ENCODE data around the gene FAM13B. TPM values are rescaled to one million over a fixed set of nuclear protein-coding genes. Genes with fewer than 3 reads are reported as not detected.
"Not testable (repeated sequence)": the region's sequence is repeated elsewhere in the genome, so short reads cannot be mapped to it uniquely, and the experiment has no call there.

The FAM13B gene
- total RNA-seq, 1 donor from 2014 or later: 21.9 TPM

GRCh38 chr5:138000102-138000723, 32.7 kb downstream of the FAM13B start:
- intact Hi-C loops (cut with DNase I): no loop called here
- no peak for DNase-seq
- no peak for ATAC-seq (ENCODE audit: poor library complexity)

GRCh38 chr5:137997726-137998213, 35.1 kb downstream of the FAM13B start:
- ATAC-seq (ENCODE audit: poor library complexity): no peak
- no peak for DNase-seq
- intact Hi-C loops (cut with DNase I): no loop called here

- intact Hi-C loops (cut with DNase I): no loop called here
- no peak for DNase-seq
Observed at GRCh38 chr5:137995749-137996128, 37.1 kb downstream of the FAM13B start.

DNA sequence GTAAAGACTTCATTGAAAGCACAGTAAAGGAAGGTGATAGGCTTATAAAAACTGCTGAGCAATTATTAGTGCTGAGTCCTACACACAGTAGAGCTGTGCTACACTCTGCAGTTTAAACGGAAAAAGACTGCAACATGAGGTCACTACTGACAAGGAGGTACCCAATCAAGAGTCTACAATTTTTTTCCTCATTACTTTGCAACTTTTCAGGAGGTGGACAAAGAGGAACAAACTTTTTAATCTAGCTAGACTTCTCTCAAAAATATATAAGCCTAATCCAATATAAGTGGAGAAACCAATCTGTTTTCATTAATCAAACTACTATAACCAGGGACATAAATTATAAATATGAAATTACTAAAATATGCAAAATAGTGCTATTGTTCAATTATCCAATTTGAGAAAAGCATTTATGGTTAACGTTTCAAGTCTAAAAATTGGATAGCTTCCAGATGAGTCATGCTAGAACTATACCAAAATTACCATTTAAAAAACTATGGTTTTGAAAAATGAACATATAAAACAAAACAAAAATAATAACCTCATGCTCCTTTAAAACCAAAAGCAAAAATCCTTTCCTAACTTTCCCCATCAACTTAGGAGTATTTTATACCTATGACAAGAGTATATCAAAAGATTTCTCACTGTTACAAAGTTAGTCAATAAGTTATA, 37.7 kb downstream of the FAM13B start:
- ATAC-seq (ENCODE audit: poor library complexity) (peak; percentile 66), DNase-seq (no peak)
- intact Hi-C loops (cut with DNase I): no loop called here

More at GRCh38 chr5:137995749-137996128, 37.1 kb downstream of the FAM13B start:
- ATAC-seq (ENCODE audit: poor library complexity): no peak

DNA sequence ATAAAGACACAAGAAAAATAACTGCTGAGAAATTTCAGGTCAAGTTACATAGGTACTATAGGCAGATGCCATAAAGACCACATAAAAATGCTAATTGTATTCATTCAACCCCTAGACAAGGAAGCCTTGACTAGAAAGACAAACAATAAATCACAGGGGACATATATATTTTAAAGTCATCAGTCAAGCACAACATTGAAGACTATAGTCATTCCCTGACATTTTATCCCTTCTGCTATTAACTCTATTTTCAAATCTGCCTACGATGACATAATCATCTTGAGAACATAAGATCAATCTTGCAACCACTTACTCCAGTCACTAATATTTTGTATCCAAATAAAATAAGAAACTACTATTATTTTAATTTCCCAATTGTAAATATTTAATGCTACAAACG, 38.3 kb downstream of the FAM13B start:
- intact Hi-C loops (cut with DNase I): no loop called here
- DNase-seq: no peak
- no peak for ATAC-seq (ENCODE audit: poor library complexity)

DNA sequence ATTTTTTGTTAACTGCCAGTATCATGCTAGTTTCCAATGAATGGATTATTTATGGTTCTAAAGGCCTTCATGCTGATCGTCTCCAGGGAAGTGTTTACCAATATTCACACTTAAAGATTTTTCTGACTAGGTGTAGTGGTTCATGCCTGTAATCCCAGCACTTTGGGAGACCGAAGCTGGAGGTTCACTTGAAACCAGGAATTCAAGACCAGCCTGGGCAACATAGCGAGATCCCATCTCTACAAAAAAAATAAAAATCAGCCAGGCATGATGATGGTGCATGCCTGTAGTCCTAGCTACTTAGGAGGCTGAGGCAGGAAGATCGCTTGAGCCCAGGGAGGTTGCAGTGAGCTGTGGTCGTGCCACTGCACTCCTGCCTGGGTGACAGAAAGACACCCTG, 43.5 kb downstream of the FAM13B start:
- intact Hi-C loops (cut with DNase I): no loop called here
- ATAC-seq (ENCODE audit: poor library complexity) (no peak), DNase-seq (no peak)

DNA sequence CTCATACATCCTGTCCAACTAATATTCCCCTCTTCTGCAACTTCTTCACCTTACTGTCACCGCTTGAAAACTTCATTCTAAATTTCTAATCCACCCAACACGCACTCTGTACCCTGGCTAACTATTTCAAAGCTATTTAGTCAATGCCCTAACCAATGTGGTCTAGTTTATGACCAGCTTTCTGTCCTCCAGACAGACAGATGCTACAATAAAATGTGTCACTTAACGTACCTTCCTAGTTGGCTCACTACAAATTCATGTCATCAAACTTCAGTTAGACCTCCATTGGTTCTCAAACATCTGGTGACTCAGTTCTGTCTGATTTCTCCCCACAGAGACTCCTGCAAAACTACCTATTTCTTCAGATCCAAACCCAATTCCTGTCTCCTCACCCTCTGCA, 57.7 kb downstream of the FAM13B start:
- DNase-seq: no peak
- intact Hi-C loops (cut with DNase I): no loop called here
- ATAC-seq (ENCODE audit: poor library complexity): no peak

GRCh38 chr5:137970384-137970783, 62.5 kb downstream of the FAM13B start:
- ATAC-seq (ENCODE audit: poor library complexity); DNase-seq; intact Hi-C loops (cut with DNase I): not testable (repeated sequence)

GRCh38 chr5:137960819-137961218, 72.1 kb downstream of the FAM13B start:
- no peak for ATAC-seq (ENCODE audit: poor library complexity)
- DNase-seq: no peak
- intact Hi-C loops (cut with DNase I): no loop called here

DNA sequence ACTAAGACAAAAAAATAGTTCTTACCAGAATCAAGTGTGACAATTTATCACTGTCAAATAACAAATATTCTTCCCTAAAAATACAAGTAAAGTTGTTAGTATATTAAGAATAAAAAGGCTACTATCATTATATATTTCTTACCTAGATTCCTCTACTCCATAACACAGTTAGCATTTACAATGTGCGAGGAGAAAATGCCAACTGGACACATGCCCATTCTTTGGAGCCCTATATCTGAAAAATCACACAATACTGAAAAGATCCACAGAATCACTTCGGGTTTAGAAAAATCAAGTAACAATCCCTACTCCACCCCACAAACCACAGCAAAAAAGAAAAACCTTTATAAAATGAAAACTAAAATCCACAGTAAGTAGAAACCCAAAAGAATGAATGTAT, 72.7 kb downstream of the FAM13B start:
- no peak for ATAC-seq (ENCODE audit: poor library complexity)
- intact Hi-C loops (cut with DNase I): no loop called here
- DNase-seq: no peak

DNA sequence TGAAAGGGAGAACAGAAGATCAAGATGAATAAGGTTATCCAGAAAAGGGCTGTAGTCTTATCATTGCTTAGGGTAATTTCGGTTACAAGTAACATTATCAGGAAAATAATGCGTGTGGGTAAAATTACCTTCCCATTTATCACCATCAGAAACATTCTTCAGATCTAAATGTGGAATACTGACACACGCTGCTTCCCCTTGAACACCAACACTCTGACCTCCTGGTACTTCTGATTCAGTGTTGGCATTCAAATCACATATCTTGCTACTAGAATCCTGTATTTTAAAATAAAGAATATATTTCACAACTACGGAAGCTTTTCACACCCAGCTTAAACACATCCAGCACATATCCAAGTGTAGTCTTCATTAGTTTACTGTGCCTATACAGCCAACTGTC, 73.4 kb downstream of the FAM13B start:
- peak; percentile 34 for ATAC-seq (ENCODE audit: poor library complexity)
- no peak for DNase-seq
- intact Hi-C loops (cut with DNase I): no loop called here

- intact Hi-C loops (cut with DNase I): no loop called here
- DNase-seq: no peak
- no peak for ATAC-seq (ENCODE audit: poor library complexity)
Observed at GRCh38 chr5:137957948-137958347, 74.9 kb downstream of the FAM13B start.

- no peak for DNase-seq
- intact Hi-C loops (cut with DNase I): no loop called here
- ATAC-seq (ENCODE audit: poor library complexity): peak; percentile 90
Observed at GRCh38 chr5:137954131-137954879, 78.6 kb downstream of the FAM13B start.

- ATAC-seq (ENCODE audit: poor library complexity) (no peak), DNase-seq (no peak)
- intact Hi-C loops (cut with DNase I): no loop called here
Observed at GRCh38 chr5:137945825-137946224, 87.1 kb downstream of the FAM13B start.

GRCh38 chr5:137944280-137944679, 88.6 kb downstream of the FAM13B start:
- ATAC-seq (ENCODE audit: poor library complexity); intact Hi-C loops (cut with DNase I); DNase-seq: not testable (repeated sequence)

- intact Hi-C loops (cut with DNase I): no loop called here
- DNase-seq (no peak), ATAC-seq (ENCODE audit: poor library complexity) (no peak)
Observed at GRCh38 chr5:137939331-137939730, 93.5 kb downstream of the FAM13B start.

GRCh38 chr5:137938751-137939143, 94.1 kb downstream of the FAM13B start:
- DNase-seq (no peak), ATAC-seq (ENCODE audit: poor library complexity) (no peak)
- intact Hi-C loops (cut with DNase I): no loop called here

- intact Hi-C loops (cut with DNase I): no loop called here
- DNase-seq (no peak), ATAC-seq (ENCODE audit: poor library complexity) (no peak)
Observed at GRCh38 chr5:137937994-137938750, 94.7 kb downstream of the FAM13B start.

GRCh38 chr5:137935694-137936093, 97.2 kb downstream of the FAM13B start:
- intact Hi-C loops (cut with DNase I): no loop called here
- ATAC-seq (ENCODE audit: poor library complexity) (no peak), DNase-seq (no peak)

Measured in Right ventricle myocardium superior (tissue), 1 donor.